Measurements from ENCODE around the gene TTC9B. TPM values are rescaled to one million over a fixed set of nuclear protein-coding genes. Genes with fewer than 3 reads are reported as not detected.
A peak's percentile ranks its signal among the peaks of the same experiment; 100 is the strongest.

Gene TTC9B
- total and polyA plus RNA-seq, 2 of the 13 experiments (the other 11 are each of a cell fraction or from before 2014, with no cell fraction given) = not detected

DNA sequence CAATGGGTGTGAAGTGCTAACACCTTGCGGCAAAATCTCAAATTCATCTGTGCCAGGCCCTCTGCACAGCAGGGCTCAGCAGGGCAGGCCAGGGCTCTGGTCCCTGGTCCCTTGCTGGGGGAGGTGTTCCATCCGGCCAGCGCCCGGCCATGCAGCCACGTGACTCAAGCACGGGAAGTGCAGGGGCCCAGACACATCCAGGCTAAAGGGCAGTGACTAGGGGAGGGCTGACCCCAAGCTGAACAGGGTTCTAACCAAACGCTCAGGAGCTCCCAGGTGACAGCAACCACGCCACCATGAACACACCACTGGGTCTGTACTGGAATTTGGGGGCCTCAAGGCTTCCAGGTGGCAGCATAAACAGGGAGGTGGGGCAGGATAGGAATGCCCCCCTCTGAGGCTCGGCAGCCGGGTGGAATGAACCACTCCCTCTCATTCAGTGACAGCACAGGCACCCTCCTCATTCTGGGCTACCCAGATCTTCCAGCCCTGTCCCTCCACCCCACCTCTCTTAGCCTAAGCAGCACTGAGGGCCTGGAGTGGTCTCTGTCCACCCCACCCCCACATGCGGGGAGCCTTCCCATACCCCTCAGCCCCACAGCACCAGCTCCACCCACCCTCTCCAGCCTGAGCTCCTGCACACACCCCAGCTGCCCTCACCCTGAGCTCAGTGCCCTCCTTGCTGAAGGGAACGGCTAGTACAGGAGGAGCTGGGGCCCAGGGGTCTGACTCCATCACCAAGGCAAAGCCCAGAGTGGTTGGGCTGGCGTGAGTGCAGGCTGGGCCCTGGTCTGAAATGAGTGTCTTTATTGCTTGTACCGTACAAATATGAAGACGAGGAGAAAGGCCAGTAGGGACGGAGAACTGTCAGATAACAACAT lies 13.6 kb upstream of the TTC9B start (continued):
- TF ChIP-seq ZFP82 (CRISPR knock-in tag; IDR thresholded peaks at IDR 0.05; ENCODE audit: borderline replicate concordance) (no peak), ZNF543 (CRISPR knock-in tag; IDR thresholded peaks at IDR 0.05) (peak; percentile 85), ZNF790 (CRISPR knock-in tag; IDR thresholded peaks at IDR 0.05; ENCODE audit: borderline replicate concordance) (no peak), BCL6 (CRISPR knock-in tag; IDR thresholded peaks at IDR 0.05) (peak; percentile 44; the same call in 1 of the 2 replicates), SNAPC2 (CRISPR knock-in tag; IDR thresholded peaks at IDR 0.05) (no peak), NFE2 (CRISPR knock-in tag; IDR thresholded peaks at IDR 0.05) (0 out of 2 replicates have a peak, but pooled peaks have one; percentile 14), XRCC5 (optimal IDR thresholded peaks at IDR 0.05; ENCODE audit: low read length) (peak; percentile 56), YEATS2 (CRISPR knock-in tag; IDR thresholded peaks at IDR 0.05; ENCODE audit: borderline replicate concordance) (peak; percentile 90; the same call in 1 of the 2 replicates), ZNF552 (CRISPR knock-in tag; IDR thresholded peaks at IDR 0.05; ENCODE audit: borderline replicate concordance) (no peak), ZNF644 (CRISPR knock-in tag; IDR thresholded peaks at IDR 0.05; ENCODE audit: low read depth) (peak; percentile 33; the same call in 1 of the 2 replicates), SRSF1 (optimal IDR thresholded peaks at IDR 0.05; ENCODE audit: low read depth, low read length) (no peak), ZNF256 (CRISPR knock-in tag; conservative IDR thresholded peaks at IDR 0.05) (no peak), ZNF883 (CRISPR knock-in tag; IDR thresholded peaks at IDR 0.05; ENCODE audit: not compliant biosample characterization) (peak; percentile 41), SP2 (CRISPR knock-in tag; IDR thresholded peaks at IDR 0.05) (peak; percentile 56), HDAC2 (CRISPR knock-in tag; IDR thresholded peaks at IDR 0.05) (peak; percentile 83), RAD51 (IDR thresholded peaks at IDR 0.05; ENCODE audit: borderline replicate concordance) (peak; percentile 76), SMYD3 (CRISPR knock-in tag; IDR thresholded peaks at IDR 0.05) (no peak; the same call in 1 of the 2 replicates), HMGA1 (CRISPR knock-in tag; conservative IDR thresholded peaks at IDR 0.05) (no peak), RFX1 (IDR thresholded peaks at IDR 0.05) (no peak)
- TF ChIP-seq, protein P1, sequence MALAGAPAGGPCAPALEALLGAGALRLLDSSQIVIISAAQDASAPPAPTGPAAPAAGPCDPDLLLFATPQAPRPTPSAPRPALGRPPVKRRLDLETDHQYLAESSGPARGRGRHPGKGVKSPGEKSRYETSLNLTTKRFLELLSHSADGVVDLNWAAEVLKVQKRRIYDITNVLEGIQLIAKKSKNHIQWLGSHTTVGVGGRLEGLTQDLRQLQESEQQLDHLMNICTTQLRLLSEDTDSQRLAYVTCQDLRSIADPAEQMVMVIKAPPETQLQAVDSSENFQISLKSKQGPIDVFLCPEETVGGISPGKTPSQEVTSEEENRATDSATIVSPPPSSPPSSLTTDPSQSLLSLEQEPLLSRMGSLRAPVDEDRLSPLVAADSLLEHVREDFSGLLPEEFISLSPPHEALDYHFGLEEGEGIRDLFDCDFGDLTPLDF (CRISPR knock-in tag; IDR thresholded peaks at IDR 0.05) = no peak
- TF ChIP-seq, protein P2, sequence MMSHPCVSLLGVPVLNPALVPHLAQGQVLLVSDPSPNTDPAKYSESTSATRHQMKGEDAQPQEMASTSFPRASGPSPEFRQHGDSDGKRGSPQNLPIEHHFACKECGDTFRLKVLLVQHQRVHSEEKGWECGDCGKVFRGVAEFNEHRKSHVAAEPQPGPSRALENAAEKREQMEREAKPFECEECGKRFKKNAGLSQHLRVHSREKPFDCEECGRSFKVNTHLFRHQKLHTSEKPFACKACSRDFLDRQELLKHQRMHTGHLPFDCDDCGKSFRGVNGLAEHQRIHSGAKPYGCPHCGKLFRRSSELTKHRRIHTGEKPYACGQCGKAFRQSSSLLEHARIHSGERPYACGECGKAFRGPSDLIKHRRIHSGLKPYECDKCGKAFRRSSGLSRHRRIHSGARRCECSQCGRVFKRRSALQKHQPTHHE (CRISPR knock-in tag; IDR thresholded peaks at IDR 0.05; ENCODE audit: borderline replicate concordance) = 0 out of 2 replicates have a peak, but pooled peaks have one; percentile 51
- TF ChIP-seq, protein P3, sequence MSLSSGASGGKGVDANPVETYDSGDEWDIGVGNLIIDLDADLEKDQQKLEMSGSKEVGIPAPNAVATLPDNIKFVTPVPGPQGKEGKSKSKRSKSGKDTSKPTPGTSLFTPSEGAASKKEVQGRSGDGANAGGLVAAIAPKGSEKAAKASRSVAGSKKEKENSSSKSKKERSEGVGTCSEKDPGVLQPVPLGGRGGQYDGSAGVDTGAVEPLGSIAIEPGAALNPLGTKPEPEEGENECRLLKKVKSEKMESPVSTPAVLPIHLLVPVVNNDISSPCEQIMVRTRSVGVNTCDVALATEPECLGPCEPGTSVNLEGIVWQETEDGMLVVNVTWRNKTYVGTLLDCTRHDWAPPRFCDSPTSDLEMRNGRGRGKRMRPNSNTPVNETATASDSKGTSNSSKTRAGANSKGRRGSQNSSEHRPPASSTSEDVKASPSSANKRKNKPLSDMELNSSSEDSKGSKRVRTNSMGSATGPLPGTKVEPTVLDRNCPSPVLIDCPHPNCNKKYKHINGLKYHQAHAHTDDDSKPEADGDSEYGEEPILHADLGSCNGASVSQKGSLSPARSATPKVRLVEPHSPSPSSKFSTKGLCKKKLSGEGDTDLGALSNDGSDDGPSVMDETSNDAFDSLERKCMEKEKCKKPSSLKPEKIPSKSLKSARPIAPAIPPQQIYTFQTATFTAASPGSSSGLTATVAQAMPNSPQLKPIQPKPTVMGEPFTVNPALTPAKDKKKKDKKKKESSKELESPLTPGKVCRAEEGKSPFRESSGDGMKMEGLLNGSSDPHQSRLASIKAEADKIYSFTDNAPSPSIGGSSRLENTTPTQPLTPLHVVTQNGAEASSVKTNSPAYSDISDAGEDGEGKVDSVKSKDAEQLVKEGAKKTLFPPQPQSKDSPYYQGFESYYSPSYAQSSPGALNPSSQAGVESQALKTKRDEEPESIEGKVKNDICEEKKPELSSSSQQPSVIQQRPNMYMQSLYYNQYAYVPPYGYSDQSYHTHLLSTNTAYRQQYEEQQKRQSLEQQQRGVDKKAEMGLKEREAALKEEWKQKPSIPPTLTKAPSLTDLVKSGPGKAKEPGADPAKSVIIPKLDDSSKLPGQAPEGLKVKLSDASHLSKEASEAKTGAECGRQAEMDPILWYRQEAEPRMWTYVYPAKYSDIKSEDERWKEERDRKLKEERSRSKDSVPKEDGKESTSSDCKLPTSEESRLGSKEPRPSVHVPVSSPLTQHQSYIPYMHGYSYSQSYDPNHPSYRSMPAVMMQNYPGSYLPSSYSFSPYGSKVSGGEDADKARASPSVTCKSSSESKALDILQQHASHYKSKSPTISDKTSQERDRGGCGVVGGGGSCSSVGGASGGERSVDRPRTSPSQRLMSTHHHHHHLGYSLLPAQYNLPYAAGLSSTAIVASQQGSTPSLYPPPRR (CRISPR knock-in tag; IDR thresholded peaks at IDR 0.05; ENCODE audit: borderline replicate concordance) = peak; percentile 77; the same call in 1 of the 2 replicates
- TF ChIP-seq, protein P4, sequence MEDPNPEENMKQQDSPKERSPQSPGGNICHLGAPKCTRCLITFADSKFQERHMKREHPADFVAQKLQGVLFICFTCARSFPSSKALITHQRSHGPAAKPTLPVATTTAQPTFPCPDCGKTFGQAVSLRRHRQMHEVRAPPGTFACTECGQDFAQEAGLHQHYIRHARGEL (CRISPR knock-in tag; IDR thresholded peaks at IDR 0.05) = no peak
